Fibroblast of lung (primary cell): ENCODE data around the gene OPN1SW.

Experiments
- CTCF ChIP-seq, 2 donors: IDR thresholded peaks in 1 of 2; conservative IDR thresholded peaks in 1 of 2; 1 replicate in 1 of 2; 2 replicates in 1 of 2; pipeline ENCODE4 v1.5.1; 2011 to 2012; ENCODE audit warnings: low read length in 2 of 2, control low read depth in 1 of 2, inconsistent platforms in 1 of 2, low read depth in 1 of 2, mild to moderate bottlenecking in 1 of 2
- EZH2 ChIP-seq: IDR thresholded peaks from 2 replicates; pipeline ENCODE4 v1.5.1; 2012; ENCODE audit warnings: low read length, control low read depth, mild to moderate bottlenecking; ENCODE audit errors: missing control alignments

- no peak for TF ChIP-seq CTCF (conservative IDR thresholded peaks at IDR 0.05 in 1 of 2, IDR thresholded peaks at IDR 0.05 in 1 of 2; ENCODE audit: low read depth in 1 of 2, low read length in 2 of 2)
- TF ChIP-seq EZH2 = no peak
Measured at GRCh38 chr7:128811631-128812430, 36.2 kb upstream of the OPN1SW start.
